Parathyroid adenoma (tissue), 2 donors: ENCODE measurements around the gene PAX5.

ENCODE experiments used
- H2AFZ ChIP-seq: fragments of 300-600 bp; sonication (generic); one replicate; pipeline ENCODE4 v1.7.0; 2017; ENCODE audit warnings: antibody characterized with exemption, mild to moderate bottlenecking
- H3K27ac ChIP-seq: fragments of 300-600 bp; sonication (generic); one replicate; pipeline ENCODE4 v1.7.0; 2017
- H3K27me3 ChIP-seq: fragments of 300-600 bp; sonication (generic); one replicate; pipeline ENCODE4 v1.7.0; 2017; ENCODE audit warnings: low read length; ENCODE audit not compliant: control insufficient read depth, insufficient read depth
- H3K36me3 ChIP-seq: fragments of 300-600 bp; sonication (generic); one replicate; pipeline ENCODE4 v1.7.0; 2017; ENCODE audit warnings: low read length; ENCODE audit not compliant: control insufficient read depth, insufficient read depth
- H3K4me1 ChIP-seq: fragments of 300-600 bp; sonication (generic); one replicate; pipeline ENCODE4 v1.7.0; 2017; ENCODE audit warnings: control low read depth
- H3K4me2 ChIP-seq: fragments of 300-600 bp; sonication (generic); one replicate; pipeline ENCODE4 v1.7.0; 2017; ENCODE audit warnings: low read length
- H3K4me3 ChIP-seq: fragments of 300-600 bp; sonication (generic); one replicate; pipeline ENCODE4 v1.7.0; 2017; ENCODE audit warnings: low read depth, low read length
- H3K79me2 ChIP-seq: fragments of 300-600 bp; sonication (generic); one replicate; pipeline ENCODE4 v1.7.0; 2017; ENCODE audit warnings: control low read depth
- H3K9ac ChIP-seq: fragments of 300-600 bp; sonication (generic); one replicate; pipeline ENCODE4 v1.7.0; 2017; ENCODE audit warnings: mild to moderate bottlenecking
- H3K9me3 ChIP-seq: fragments of 300-600 bp; sonication (generic); one replicate; pipeline ENCODE4 v1.7.0; 2017; ENCODE audit warnings: low read length; ENCODE audit not compliant: control insufficient read depth
- CTCF ChIP-seq: fragments of 300-600 bp; sonication (generic); IDR thresholded peaks from one replicate; pipeline ENCODE4 v1.7.0; 2017; ENCODE audit warnings: antibody characterized with exemption, mild to moderate bottlenecking
- donor health status: primary hyperparathyroidism.

Gene PAX5

GRCh38 chr9:37037503-37038301 lies 3.6 kb upstream of the PAX5 start:
- no peak overlapping the region for H3K9ac ChIP-seq
- H2AFZ ChIP-seq, result peak overlapping the region; percentile 9
- no peaks in the 10 kb centered on the region for H3K9me3 ChIP-seq
- no peak overlapping the region for H3K27ac ChIP-seq
- no peaks in the 10 kb centered on the region for H3K79me2 ChIP-seq
- peak overlapping the region; percentile 63 for H3K4me3 ChIP-seq
- no peaks in the 10 kb centered on the region for H3K36me3 ChIP-seq
- no peaks in the 10 kb centered on the region for H3K4me1 ChIP-seq
- peak overlapping the region; percentile 88 for H3K4me2 ChIP-seq
- TF ChIP-seq CTCF, result no peak
- peaks cover 5% of the 10 kb centered on the region for H3K27me3 ChIP-seq

GRCh38 chr9:37036776-37037502 lies 2.9 kb upstream of the PAX5 start:
- Histone ChIP-seq H3K4me3 (peak overlapping the region; percentile 63), H2AFZ (peak overlapping the region; percentile 9), H3K27me3 (peaks cover 5% of the 10 kb centered on the region), H3K36me3 (no peaks in the 10 kb centered on the region), H3K9ac (no peak overlapping the region), H3K79me2 (no peaks in the 10 kb centered on the region), H3K9me3 (no peaks in the 10 kb centered on the region), H3K27ac (no peak overlapping the region), H3K4me2 (peak overlapping the region; percentile 88), H3K4me1 (no peaks in the 10 kb centered on the region)
- TF ChIP-seq CTCF, result no peak

- H3K27me3 ChIP-seq, result peaks cover 5% of the 10 kb centered on the region
- H3K4me2 ChIP-seq, result peak overlapping the region; percentile 88
- no peaks in the 10 kb centered on the region for H3K4me1 ChIP-seq
- H3K4me3 ChIP-seq, result peak overlapping the region; percentile 63
- TF ChIP-seq CTCF, result no peak
- no peaks in the 10 kb centered on the region for H3K79me2 ChIP-seq
- no peak overlapping the region for H3K9ac ChIP-seq
- no peaks in the 10 kb centered on the region for H3K9me3 ChIP-seq
- H3K27ac ChIP-seq, result no peak overlapping the region
- peak overlapping the region; percentile 9 for H2AFZ ChIP-seq
- H3K36me3 ChIP-seq, result no peaks in the 10 kb centered on the region
Measured at GRCh38 chr9:37036371-37036775, 2.3 kb upstream of the PAX5 start.

- no peak overlapping the region for H3K9ac ChIP-seq
- peaks cover 5% of the 10 kb centered on the region for H3K27me3 ChIP-seq
Measured at GRCh38 chr9:37035648-37036370, 1.7 kb upstream of the PAX5 start.

More at GRCh38 chr9:37035648-37036370, 1.7 kb upstream of the PAX5 start:
- Histone ChIP-seq H3K79me2 (no peaks in the 10 kb centered on the region), H3K4me1 (no peaks in the 10 kb centered on the region), H3K27ac (no peak overlapping the region), H3K4me2 (peak overlapping the region; percentile 88), H3K4me3 (no peak overlapping the region), H3K36me3 (no peaks in the 10 kb centered on the region), H3K9me3 (no peaks in the 10 kb centered on the region), H2AFZ (no peak overlapping the region)
- no peak for TF ChIP-seq CTCF
